Measurements from ENCODE around the gene TMUB1. TPM values are rescaled to one million over a fixed set of nuclear protein-coding genes. Genes with fewer than 3 reads are reported as not detected.

The TMUB1 gene
- total and polyA plus RNA-seq, 9 of the 15 experiments (the other 6 are each of a cell fraction or from before 2014, with no cell fraction given), result 0.14 to 241 (median 74.1) TPM

DNA sequence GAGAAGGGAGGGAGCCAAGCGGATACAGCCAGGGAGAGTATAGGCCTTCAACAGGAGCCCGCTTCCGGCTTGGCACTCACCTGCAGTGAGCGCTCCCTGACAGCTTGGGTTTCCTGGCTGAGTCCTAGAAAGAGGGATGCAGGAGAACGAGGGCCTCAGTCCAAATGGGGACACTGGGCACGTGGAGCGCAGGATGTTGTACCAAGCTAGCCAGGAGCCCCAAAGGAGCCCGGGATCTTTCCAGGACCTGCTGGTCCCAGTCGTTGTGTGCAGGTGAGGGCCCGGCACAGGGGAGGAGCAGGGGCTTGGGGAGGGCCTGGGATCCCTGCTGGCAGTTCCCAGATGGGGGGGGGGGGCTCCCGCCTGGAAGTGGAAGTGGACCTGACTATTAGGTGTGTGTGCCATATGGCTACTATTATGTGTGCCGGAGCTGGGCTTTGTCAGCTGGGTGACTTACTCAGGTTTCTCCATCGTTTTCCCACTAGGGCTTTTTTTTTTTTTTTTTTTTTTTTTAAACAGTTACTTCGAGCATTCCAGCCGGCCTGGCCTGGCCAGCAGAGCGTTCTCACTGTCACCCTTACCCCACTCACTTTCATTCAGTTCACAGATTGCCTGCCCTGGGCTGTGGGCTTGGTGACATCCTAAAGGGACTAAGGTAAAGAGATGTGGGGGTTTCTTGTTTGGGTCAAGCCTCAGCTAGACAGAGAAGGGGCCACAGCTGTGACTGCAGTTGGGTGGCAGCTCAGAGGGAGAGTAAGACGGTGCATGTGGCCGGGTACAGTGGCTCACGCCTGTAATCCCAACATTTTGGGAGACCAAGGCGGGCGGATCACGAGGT, 6.8 kb upstream of the TMUB1 start:
- no TSS peak for BruUV-seq (replicated peaks)
- Histone ChIP-seq H3K9me3 (replicated peaks; ENCODE audit: control insufficient read depth, insufficient read depth, low read depth, low read length) (no peaks in the 10 kb centered on the region), H4K20me1 (replicated peaks; ENCODE audit: control insufficient read depth, insufficient read depth, low read length) (peaks cover 54% of the 10 kb centered on the region), H3K4me3 (no peak overlapping the region), H3K79me2 (ENCODE audit: control insufficient read depth, insufficient read depth, low read length) (peaks cover 88% of the 10 kb centered on the region), H3K9me1 (ENCODE audit: control insufficient read depth, insufficient read depth, low read length) (peaks cover 9% of the 10 kb centered on the region), H3K36me3 (ENCODE audit: control insufficient read depth, insufficient read depth, low read length) (peaks cover 70% of the 10 kb centered on the region; the same call in 2 of the 3 replicates), H3K27ac (ENCODE audit: extremely low read depth, low read depth, low read length) (no peak overlapping the region), H3K27me3 (ENCODE audit: control insufficient read depth in 2 of 2, insufficient read depth in 2 of 2, low read length in 2 of 2) (no peaks in the 10 kb centered on the region), H3K4me1 (replicated peaks in 1 of 2; ENCODE audit: control insufficient read depth in 2 of 2, insufficient read depth in 2 of 2, low read length in 2 of 2) (peaks cover 30 to 58% of the 10 kb centered on the region in 2 experiments), H3K4me2 (ENCODE audit: insufficient read depth, low read length) (no peak overlapping the region), H2AFZ (ENCODE audit: low read depth, low read length) (no peak overlapping the region), H3K9ac (ENCODE audit: insufficient read depth in 1 of 2, low read depth in 2 of 2, low read length in 2 of 2) (peak overlapping the region in 1 of 2 experiments; percentile 98; a peak in 1 of 4 replicates)
- in situ Hi-C loops (cut with MboI), result no loop called here
- ATAC-seq (no peak), DNase-seq (ENCODE audit: extremely low read depth in 1 of 4, low spot score in 3 of 4) (no peak), FAIRE-seq (no peak)
- POLR2A ChIA-PET, result interaction anchor here (0.6 to 1.7 kb wide), 7 partner anchors 12 to 59 kb away, joined by 3 to 7 read pairs (median 3); no protein-coding TSS in a partner anchor
- CTCF ChIA-PET (ENCODE audit: low intra/inter-chr PET ratio), result no interaction called here
- TF ChIP-seq SMAD4 (CRISPR knock-in tag; conservative IDR thresholded peaks at IDR 0.05) (no peak), ZNF586 (CRISPR knock-in tag; conservative IDR thresholded peaks at IDR 0.05) (no peak), ZNF518B (CRISPR knock-in tag; IDR thresholded peaks at IDR 0.05) (no peak), RBBP5 (IDR thresholded peaks at IDR 0.05; ENCODE audit: borderline replicate concordance, insufficient read depth, low read length, poor library complexity, severe bottlenecking) (no peak), CLOCK (CRISPR knock-in tag; IDR thresholded peaks at IDR 0.05; ENCODE audit: borderline replicate concordance) (no peak)
- 92% methylated on average over 21 of the region's 22 CpGs for WGBS (ENCODE audit: insufficient coverage, low coverage, missing lambda C conversion rate)
- intact Hi-C loops (cut with micrococcal nuclease), result loop anchor here (2.0 to 10.0 kb wide), 3 partner anchors 19 to 775 kb away; no protein-coding TSS in a partner anchor

Data from K562 (cell line).